ENCODE data around the gene ALG12. TPM values are rescaled to one million over a fixed set of nuclear protein-coding genes. Genes with fewer than 3 reads are reported as not detected.
A peak's percentile ranks its signal among the peaks of the same experiment; 100 is the strongest.

ALG12 gene
- total RNA-seq, 1 experiment from 2014 or later = 16.6 TPM

DNA sequence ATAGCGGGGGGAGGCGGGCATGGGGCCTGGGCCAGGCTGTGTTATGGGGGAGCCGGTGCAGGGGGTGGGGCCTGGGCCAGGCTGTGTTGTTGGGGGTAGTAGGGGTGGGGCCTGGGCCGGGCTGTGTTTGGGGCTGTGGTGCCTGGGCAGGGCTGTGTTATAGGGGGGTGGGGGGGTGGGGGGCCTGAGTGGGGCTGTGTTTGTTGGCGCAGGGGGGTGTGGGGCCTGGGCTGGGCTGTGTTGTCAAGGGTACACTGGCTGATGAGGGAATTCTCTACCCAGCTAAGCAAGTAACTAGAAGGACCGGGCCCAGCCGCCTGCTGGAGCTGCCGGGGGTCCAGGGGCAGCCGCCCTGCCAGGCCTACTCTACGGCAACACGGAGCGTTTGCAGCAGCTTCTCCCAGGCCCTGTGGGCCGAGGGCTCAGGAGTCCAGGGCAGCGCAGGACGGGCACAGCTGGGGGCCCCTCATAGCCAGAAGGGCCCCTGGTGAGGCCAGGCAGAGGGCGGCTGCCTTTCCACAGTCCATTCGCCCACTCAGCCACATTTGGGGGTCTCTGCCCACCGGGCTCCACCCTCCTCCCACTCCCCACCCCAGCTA is 32.3 kb upstream of the ALG12 start:
- H3K79me2 ChIP-seq (ENCODE audit: insufficient read depth, low read length) = no peaks in the 10 kb centered on the region
- BruUV-seq (replicated peaks) = no TSS peak
- H3K9me2 ChIP-seq (ENCODE audit: insufficient read depth) = no peaks in the 10 kb centered on the region
- H2AFZ ChIP-seq (ENCODE audit: low read depth, low read length, poor library complexity, severe bottlenecking) = no peak overlapping the region
- H4K20me1 ChIP-seq (ENCODE audit: insufficient read depth) = no peaks in the 10 kb centered on the region
- POLR2A ChIA-PET = no interaction called here
- intact Hi-C loops (cut with micrococcal nuclease) = no loop called here
- peak overlapping the region; percentile 60; the same call in 1 of the 2 replicates for H3K27ac ChIP-seq (ENCODE audit: low read depth, low read length)
- no peak overlapping the region for H3K4me3 ChIP-seq (replicated peaks in 1 of 2; ENCODE audit: low read depth in 1 of 2, low read length in 2 of 2)
- ATAC-seq (no peak), DNase-seq (ENCODE audit: low read depth, low spot score) (no peak)
- RAD21 ChIA-PET (ENCODE audit: low non-redundant PET in 1 of 2, low total read pairs in 2 of 2, uncharacterized antibody in 2 of 2, unreplicated experiment in 2 of 2) = no interaction called here
- peak overlapping the region; percentile 73 for H3K4me2 ChIP-seq (ENCODE audit: low read length)
- peak overlapping the region; percentile 54; the same call in 1 of the 2 replicates for H3K9ac ChIP-seq (ENCODE audit: low read length)
- TF ChIP-seq EGR1 (IDR thresholded peaks at IDR 0.05; ENCODE audit: low read depth) = no peak
- TF ChIP-seq YY1 (IDR thresholded peaks at IDR 0.05; ENCODE audit: extremely low read depth, insufficient replicate concordance, low read depth, low read length) = no peak
- no peak for TF ChIP-seq JUND (IDR thresholded peaks at IDR 0.05)
- TF ChIP-seq, protein P1, sequence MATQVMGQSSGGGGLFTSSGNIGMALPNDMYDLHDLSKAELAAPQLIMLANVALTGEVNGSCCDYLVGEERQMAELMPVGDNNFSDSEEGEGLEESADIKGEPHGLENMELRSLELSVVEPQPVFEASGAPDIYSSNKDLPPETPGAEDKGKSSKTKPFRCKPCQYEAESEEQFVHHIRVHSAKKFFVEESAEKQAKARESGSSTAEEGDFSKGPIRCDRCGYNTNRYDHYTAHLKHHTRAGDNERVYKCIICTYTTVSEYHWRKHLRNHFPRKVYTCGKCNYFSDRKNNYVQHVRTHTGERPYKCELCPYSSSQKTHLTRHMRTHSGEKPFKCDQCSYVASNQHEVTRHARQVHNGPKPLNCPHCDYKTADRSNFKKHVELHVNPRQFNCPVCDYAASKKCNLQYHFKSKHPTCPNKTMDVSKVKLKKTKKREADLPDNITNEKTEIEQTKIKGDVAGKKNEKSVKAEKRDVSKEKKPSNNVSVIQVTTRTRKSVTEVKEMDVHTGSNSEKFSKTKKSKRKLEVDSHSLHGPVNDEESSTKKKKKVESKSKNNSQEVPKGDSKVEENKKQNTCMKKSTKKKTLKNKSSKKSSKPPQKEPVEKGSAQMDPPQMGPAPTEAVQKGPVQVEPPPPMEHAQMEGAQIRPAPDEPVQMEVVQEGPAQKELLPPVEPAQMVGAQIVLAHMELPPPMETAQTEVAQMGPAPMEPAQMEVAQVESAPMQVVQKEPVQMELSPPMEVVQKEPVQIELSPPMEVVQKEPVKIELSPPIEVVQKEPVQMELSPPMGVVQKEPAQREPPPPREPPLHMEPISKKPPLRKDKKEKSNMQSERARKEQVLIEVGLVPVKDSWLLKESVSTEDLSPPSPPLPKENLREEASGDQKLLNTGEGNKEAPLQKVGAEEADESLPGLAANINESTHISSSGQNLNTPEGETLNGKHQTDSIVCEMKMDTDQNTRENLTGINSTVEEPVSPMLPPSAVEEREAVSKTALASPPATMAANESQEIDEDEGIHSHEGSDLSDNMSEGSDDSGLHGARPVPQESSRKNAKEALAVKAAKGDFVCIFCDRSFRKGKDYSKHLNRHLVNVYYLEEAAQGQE (IDR thresholded peaks at IDR 0.05; ENCODE audit: low read depth) = no peak
- TF ChIP-seq ZNF274 (IDR thresholded peaks at IDR 0.05; ENCODE audit: low read depth, low read length) = no peak
- TF ChIP-seq TCF7L2 (IDR thresholded peaks at IDR 0.05; ENCODE audit: borderline replicate concordance, extremely low read depth, insufficient read depth, insufficient read length) = no peak
- TF ChIP-seq SIN3A (IDR thresholded peaks at IDR 0.05; ENCODE audit: low read depth) = no peak
- TF ChIP-seq, protein P2, sequence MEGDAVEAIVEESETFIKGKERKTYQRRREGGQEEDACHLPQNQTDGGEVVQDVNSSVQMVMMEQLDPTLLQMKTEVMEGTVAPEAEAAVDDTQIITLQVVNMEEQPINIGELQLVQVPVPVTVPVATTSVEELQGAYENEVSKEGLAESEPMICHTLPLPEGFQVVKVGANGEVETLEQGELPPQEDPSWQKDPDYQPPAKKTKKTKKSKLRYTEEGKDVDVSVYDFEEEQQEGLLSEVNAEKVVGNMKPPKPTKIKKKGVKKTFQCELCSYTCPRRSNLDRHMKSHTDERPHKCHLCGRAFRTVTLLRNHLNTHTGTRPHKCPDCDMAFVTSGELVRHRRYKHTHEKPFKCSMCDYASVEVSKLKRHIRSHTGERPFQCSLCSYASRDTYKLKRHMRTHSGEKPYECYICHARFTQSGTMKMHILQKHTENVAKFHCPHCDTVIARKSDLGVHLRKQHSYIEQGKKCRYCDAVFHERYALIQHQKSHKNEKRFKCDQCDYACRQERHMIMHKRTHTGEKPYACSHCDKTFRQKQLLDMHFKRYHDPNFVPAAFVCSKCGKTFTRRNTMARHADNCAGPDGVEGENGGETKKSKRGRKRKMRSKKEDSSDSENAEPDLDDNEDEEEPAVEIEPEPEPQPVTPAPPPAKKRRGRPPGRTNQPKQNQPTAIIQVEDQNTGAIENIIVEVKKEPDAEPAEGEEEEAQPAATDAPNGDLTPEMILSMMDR (IDR thresholded peaks at IDR 0.05 in 2 of 3, conservative IDR thresholded peaks at IDR 0.05 in 1 of 3; ENCODE audit: borderline replicate concordance in 1 of 3, insufficient read depth in 1 of 3, low read depth in 2 of 3, low read length in 2 of 3) = no peak
- no peak for TF ChIP-seq POLR2A (IDR thresholded peaks at IDR 0.05; ENCODE audit: borderline replicate concordance, extremely low read depth, insufficient read depth, insufficient read length)
- no peak for TF ChIP-seq CEBPB (IDR thresholded peaks at IDR 0.05; ENCODE audit: low read depth)
- TF ChIP-seq POLR2AphosphoS5 (IDR thresholded peaks at IDR 0.05; ENCODE audit: low read depth, low read length) = no peak
- no peak for TF ChIP-seq SRF (IDR thresholded peaks at IDR 0.05; ENCODE audit: low read depth)
- no peak for TF ChIP-seq CBX3 (IDR thresholded peaks at IDR 0.05; ENCODE audit: low read depth)
- TF ChIP-seq FOSL1 (IDR thresholded peaks at IDR 0.05; ENCODE audit: low read depth) = no peak
- peaks cover 41 to 55% of the 10 kb centered on the region in 2 experiments for H3K4me1 ChIP-seq (ENCODE audit: control insufficient read depth in 1 of 2, insufficient read depth in 2 of 2, low read length in 2 of 2)
- H3K9me3 ChIP-seq (ENCODE audit: control insufficient read depth in 1 of 2, insufficient read depth in 1 of 2, low read depth in 1 of 2, low read length in 2 of 2) = no peaks in the 10 kb centered on the region
- CTCF ChIA-PET = no interaction called here
- H3K36me3 ChIP-seq (ENCODE audit: control insufficient read depth in 1 of 2, insufficient read depth in 2 of 2, low read length in 2 of 2) = no peaks in the 10 kb centered on the region
- H3K27me3 ChIP-seq (ENCODE audit: insufficient read depth, low read length) = no peaks in the 10 kb centered on the region
